Midbrain (tissue), 1 donor: ENCODE measurements around the gene TEX14.
A peak's percentile ranks its signal among the peaks of the same experiment; 100 is the strongest.
"Not testable (repeated sequence)": the region's sequence is repeated elsewhere in the genome, so short reads cannot be mapped to it uniquely, and the experiment has no call there.

Experiments
- DNase-seq: peaks from one replicate; lab custom pipeline; 2025; lab: John Stamatoyannopoulos, UW

The TEX14 gene

GRCh38 chr17:58658804-58659713 lies 32.8 kb downstream of the TEX14 start:
- peak; percentile 87 for DNase-seq

- DNase-seq, result not testable (repeated sequence)
Observed at GRCh38 chr17:58657962-58658803, 33.7 kb downstream of the TEX14 start.

- DNase-seq, result no peak
Observed at GRCh38 chr17:58648236-58648635, 43.6 kb downstream of the TEX14 start.

- DNase-seq, result no peak
Observed at GRCh38 chr17:58643147-58643546, 48.7 kb downstream of the TEX14 start.

GRCh38 chr17:58641887-58642311 lies 49.9 kb downstream of the TEX14 start:
- no peak for DNase-seq

- no peak for DNase-seq
Observed at GRCh38 chr17:58640202-58640601, 51.6 kb downstream of the TEX14 start.

GRCh38 chr17:58639681-58640080 lies 52.2 kb downstream of the TEX14 start:
- no peak for DNase-seq

GRCh38 chr17:58637011-58637570 lies 54.8 kb downstream of the TEX14 start:
- DNase-seq, result no peak

GRCh38 chr17:58632324-58633314 lies 59.2 kb downstream of the TEX14 start:
- no peak for DNase-seq

- DNase-seq, result peak; percentile 98
Observed at GRCh38 chr17:58631523-58632323, 60.1 kb downstream of the TEX14 start.

- peak; percentile 33 for DNase-seq
Observed at GRCh38 chr17:58630883-58631522, 60.8 kb downstream of the TEX14 start.

GRCh38 chr17:58626905-58627304 lies 64.9 kb downstream of the TEX14 start:
- DNase-seq, result no peak

- DNase-seq, result no peak
Observed at GRCh38 chr17:58624751-58625150, 67.1 kb downstream of the TEX14 start.

- DNase-seq, result no peak
Observed at GRCh38 chr17:58621174-58621573, 70.7 kb downstream of the TEX14 start.

- no peak for DNase-seq
Observed at GRCh38 chr17:58618336-58618735, 73.5 kb downstream of the TEX14 start.

GRCh38 chr17:58617563-58617962 lies 74.3 kb downstream of the TEX14 start:
- no peak for DNase-seq

GRCh38 chr17:58615768-58616659 lies 75.8 kb downstream of the TEX14 start:
- DNase-seq, result no peak

GRCh38 chr17:58614859-58615459 lies 76.9 kb downstream of the TEX14 start:
- DNase-seq, result no peak
